UCSD-AML1 (cell line): Measurements from ENCODE around the gene LIM2.
"Not testable (repeated sequence)": the region's sequence is repeated elsewhere in the genome, so short reads cannot be mapped to it uniquely, and the experiment has no call there.

Experiments
- DNase-seq: peaks from one replicate; lab custom pipeline; 2025; ENCODE audit not compliant: unreplicated experiment; lab: John Stamatoyannopoulos, UW

The LIM2 gene, protein sequence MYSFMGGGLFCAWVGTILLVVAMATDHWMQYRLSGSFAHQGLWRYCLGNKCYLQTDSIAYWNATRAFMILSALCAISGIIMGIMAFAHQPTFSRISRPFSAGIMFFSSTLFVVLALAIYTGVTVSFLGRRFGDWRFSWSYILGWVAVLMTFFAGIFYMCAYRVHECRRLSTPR

GRCh38 chr19:51387924-51388389, at the start of gene LIM2:
Gene LIM2, minus strand, starts transcription at chr19:51387974. Its CDS starts 531 bp downstream, at chr19:51387443.
- no peak for DNase-seq

- no peak for DNase-seq
Measured at GRCh38 chr19:51434456-51434855, 46.7 kb upstream of the LIM2 start.

GRCh38 chr19:51433043-51433442, 45.3 kb upstream of the LIM2 start:
- DNase-seq: no peak

GRCh38 chr19:51431124-51431523, 43.4 kb upstream of the LIM2 start:
- DNase-seq: no peak

DNA sequence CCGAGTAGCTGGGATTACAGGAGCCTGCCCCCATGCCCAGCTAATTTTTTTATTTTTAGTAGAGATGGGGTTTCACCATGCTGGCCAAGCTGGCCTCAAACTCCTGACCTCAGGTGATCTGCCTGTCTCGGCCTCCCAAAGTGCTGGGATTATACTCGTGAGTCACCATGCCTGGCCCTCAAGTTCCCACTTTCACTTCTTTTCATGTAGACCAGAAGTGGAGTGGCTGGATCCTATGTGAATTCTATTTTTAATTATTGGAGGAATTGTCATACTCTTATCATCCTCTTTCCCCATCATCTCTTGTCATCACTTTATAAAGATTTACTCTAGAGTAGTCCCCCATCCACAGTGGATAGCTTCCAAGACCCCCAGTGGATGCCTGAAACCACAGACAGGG, 42.4 kb upstream of the LIM2 start:
- DNase-seq: no peak

GRCh38 chr19:51427201-51427600, 39.4 kb upstream of the LIM2 start:
- no peak for DNase-seq

DNA sequence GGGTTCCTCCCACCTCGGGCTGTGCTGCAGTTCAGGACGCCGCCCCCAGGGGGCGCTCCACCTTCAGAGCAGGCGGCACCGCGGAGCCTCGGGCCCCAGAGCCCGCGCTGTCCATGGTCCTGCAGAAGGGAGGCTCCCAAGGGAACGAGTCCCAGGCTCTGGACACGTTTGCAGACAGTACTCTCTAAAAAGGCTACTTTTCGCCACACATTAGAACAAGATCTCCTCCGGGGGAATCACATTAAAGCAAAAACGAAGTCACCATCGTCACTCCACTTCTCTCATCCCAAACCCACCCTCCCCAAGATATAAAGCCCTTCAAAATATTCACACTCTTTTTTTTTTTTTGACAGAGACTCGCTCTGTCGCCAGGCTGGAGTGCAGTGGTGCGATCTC, 34.3 kb upstream of the LIM2 start:
- DNase-seq: peak; percentile 90

DNA sequence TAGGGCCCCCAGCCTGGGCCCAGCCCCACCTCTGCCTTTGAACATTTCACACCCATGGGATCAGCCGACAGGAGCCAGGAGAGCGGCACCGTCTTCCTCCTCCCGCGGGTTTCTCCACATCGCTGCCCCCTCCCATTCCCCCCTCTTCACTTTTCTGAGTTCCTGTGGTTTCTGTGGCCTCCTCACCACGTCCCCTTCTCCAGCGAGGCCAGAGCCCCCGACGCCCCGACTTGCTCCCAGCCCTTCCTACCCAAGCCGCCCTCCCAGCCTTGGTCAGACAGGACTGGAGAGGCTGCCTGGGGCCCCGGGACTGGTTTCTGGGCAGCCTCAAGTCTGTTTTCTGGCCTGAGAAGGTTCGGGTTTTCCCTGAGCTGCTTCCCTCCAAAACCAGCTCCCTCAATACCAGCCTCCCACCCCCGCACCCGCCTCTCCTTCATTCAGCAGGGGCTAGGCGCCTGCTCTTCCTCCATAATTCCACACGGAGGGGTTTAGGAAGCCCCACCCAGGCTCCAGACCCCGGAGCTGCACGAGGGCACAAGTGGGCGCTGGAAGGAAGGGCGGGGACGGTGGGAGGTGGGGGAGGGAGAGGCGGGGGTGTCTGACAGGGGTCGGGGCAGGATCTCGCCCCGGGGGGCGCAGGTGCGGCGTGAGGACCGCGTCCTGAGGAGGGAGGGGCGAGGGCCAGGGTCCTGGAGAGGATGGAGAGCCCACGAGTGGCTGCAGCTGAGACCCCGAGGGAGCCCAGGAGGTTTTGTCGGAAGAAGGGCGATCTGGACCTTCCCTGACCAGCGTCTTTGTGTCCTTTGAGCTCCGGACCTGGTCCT, 33.7 kb upstream of the LIM2 start:
- no peak for DNase-seq

DNA sequence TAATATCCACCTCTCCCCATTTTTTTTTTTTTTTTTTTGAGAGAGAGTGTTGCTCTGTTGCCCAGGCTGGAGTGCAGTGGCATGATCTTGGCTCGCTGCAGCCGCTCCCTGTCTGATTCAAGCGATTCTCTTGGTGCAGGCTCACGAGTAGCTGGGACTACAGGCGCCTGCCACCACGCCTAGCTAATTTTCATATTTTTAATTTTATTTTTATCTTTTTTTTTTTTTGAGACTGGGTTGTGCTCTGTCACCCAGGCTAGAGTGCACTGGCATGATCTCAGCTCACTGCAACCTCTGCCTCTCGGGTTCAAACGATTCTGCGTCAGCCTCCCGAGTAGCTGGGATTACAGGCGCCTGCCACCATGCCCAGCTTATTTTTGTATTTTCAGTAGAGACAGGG, 32.7 kb upstream of the LIM2 start:
- DNase-seq: not testable (repeated sequence)

GRCh38 chr19:51418707-51419106, 30.9 kb upstream of the LIM2 start:
- DNase-seq: no peak

DNA sequence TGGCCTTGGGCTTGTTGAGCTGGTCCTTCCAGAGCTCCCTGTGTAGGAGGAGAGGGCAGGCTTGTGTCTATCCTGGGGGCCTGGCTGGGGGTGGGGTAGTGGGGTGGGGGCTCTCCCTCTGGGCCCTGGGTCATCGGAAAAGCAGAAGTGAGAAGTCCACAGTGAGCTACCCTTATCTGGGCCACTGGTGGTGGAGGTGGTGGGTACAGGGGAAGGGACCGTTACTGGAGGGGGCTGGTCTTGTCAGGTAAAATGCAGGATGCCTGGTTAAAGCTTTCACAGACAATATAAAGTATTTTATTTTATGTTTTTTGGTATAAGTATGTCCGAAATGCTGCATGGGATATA, 30.0 kb upstream of the LIM2 start:
- no peak for DNase-seq

- peak; percentile 76 for DNase-seq
Measured at GRCh38 chr19:51417107-51417809, 29.5 kb upstream of the LIM2 start, which contains the start of gene SIGLEC10. Gene SIGLEC10, minus strand, starts transcription at chr19:51417642. Its CDS starts 61 bp downstream, at chr19:51417581.

GRCh38 chr19:51416422-51416821, 28.6 kb upstream of the LIM2 start:
- not testable (repeated sequence) for DNase-seq

GRCh38 chr19:51415187-51415586, 27.4 kb upstream of the LIM2 start:
- DNase-seq: no peak

DNA sequence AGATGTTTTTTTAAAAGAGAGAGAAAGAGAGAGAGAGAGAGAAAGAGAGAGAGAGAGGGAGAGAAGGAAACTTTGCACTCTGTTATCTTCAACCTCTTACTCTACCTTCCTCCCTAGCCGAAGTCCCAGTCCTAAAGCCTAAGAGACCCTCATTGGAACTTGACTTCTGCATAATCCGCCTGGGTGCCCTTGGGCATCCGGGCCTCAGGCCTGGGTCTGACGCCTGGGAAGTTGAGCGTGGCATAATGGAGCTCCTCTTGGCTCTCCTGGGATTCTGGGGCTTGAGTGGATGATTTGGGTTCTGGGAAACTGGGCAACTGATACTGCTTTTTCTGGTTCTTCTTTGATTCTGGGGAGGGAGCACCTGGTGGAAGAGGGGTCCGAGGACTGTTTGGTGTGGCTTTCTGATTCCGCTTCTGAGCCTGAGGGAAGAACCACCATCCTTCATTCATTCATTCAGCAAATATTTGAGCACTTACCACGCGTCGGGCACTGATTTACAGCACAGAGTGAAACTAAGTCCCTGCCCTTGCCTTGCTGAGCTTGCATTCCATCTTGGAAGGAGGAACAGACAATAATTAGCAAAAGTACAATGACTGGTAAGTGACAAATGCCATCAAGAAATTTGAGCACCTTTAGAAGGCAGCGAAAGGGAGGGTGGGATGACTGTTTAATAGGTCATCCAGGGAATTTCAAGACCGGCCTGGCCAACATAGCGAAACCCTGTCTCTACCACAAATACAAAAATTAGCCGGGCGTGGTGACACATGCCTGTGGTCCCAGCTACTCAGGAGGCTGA, 23.4 kb upstream of the LIM2 start:
- DNase-seq: no peak

DNA sequence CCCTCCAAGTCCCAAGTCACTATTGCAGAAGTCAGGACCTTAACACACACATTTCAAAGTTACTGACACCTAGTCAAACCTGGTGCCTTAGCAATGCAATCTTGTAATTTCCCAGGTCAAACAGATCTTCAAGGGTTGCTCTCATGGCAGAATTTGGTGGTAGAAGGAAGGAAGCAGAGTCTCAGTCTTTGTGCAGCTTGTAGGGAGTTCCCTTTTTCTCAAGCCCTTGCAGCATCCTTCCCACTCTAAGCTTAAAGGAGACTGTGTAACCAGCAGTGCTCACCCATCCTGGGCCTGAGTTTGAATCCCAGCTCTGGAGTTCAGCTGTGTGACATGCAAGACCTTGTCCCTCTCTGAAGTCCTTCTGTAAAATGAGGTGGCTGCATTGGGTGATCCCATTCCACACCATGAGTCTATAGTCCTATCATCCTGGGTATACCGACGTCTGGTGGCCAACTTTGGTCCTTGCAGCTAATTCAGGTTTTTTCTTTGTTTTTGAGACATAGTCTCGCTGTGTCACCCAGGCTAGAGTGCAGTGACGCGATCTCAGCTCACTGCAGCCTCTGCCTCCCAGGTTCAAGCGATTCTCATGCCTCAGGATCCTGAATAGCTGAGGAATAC, 19.8 kb upstream of the LIM2 start:
- peak; percentile 50 for DNase-seq

DNA sequence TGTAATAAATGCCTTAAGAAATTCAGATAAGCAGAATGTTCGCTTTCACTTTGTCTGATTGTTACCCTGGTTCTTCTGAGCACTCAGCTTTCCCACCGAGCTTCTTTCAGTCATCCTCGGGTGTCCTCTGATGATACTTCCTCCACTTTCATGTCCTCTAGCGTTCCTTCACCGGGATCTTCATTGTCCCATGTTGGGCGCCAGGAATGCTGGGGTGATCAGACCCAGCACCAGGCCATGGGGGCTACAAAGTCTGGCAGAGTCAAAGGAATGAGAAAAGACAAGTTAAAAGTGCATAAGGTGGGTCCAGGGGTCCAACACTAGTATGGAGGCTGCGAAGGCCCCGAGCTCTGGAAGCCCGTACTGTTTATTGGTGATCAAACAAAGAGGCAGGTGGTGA, 14.3 kb upstream of the LIM2 start:
- DNase-seq: no peak

- DNase-seq: not testable (repeated sequence)
Measured at GRCh38 chr19:51399936-51400335, 12.2 kb upstream of the LIM2 start.

DNA sequence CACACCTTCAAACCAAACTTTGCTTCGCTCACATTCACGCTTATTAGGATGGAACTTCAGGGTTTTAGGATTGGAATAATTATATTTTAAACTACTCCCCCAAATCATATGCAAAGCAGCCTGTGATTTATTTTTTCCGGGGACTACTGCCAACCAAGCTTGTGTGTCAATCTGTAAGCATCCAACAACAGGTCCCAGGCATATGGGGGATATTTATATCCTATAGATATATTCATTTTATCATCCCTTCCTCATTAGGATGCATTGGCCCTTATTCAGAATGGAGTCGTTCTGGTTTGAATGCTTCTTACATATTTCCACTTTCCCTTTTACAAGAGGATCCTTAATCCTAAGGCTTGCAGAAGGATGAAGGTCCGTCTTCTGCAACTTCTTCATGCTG, 11.5 kb upstream of the LIM2 start:
- DNase-seq: no peak

DNA sequence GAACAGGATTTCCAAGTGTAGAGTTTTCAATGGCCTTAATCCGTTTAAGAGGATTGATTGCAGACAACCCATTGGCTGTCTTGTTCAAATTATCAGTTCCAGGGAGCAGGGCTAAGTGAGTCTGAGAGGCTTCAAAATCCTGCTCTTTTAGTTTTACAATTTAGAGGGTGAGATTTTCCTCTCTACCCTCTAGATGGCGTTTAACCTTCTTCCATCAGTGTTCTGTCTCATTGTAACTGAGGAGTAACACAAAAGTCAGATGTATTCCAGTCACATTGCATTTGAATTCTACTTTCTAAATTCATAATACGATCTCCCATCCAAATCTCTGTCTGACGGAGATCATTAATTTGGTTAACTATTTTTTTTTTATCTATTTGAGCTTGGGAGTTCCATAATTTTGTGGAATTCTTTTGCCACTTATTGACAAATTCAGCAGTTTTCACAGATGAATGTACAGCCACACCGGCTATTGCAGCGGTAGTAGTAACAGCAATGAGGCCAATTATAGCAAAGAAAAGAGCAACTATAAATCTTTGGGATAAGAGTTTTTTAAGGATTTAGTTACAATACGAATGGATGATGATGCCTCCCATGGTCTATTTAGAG, 10.4 kb upstream of the LIM2 start:
- DNase-seq: no peak
